Stimulated activated naive CD8-positive, alpha-beta T cell treated with anti-CD3 and anti-CD28 coated beads, Interleukin-15, amount 100 ng/mL, for 72 hours (primary cell): ENCODE data around the gene IL1RL2.
A peak's percentile ranks its signal among the peaks of the same experiment; 100 is the strongest.

Experiments
- ATAC-seq: fragments of 150-1000 bp; cut with Tn5 transposase; 2 replicates; pipeline ENCODE4 v1.10.0; 2021; ENCODE audit warnings: mild to moderate bottlenecking, moderate library complexity
- DNase-seq, 2 donors: peaks; one replicate each; pipeline ENCODE4 v3.0.0; 2021 to 2022
- H3K27ac Mint-ChIP-seq, 2 donors: one replicate each; pipeline ENCODE4 v1.8.0; 2022; ENCODE audit warnings: mild to moderate bottlenecking in 2 of 2, mixed read lengths in 2 of 2, moderate library complexity in 2 of 2
- H3K27me3 Mint-ChIP-seq: one replicate; pipeline ENCODE4 v1.8.0; 2022; ENCODE audit warnings: mixed read lengths
- H3K4me1 Mint-ChIP-seq: one replicate; pipeline ENCODE4 v1.8.0; 2022; ENCODE audit warnings: mild to moderate bottlenecking, mixed read lengths
- H3K4me3 Mint-ChIP-seq, 2 donors: one replicate each; pipeline ENCODE4 v1.8.0; 2022; ENCODE audit warnings: mild to moderate bottlenecking in 2 of 2, mixed read lengths in 2 of 2, moderate library complexity in 1 of 2
- H3K9me3 Mint-ChIP-seq, 2 donors: one replicate each; pipeline ENCODE4 v1.8.0; 2022; ENCODE audit warnings: mixed read lengths in 2 of 2

IL1RL2 gene

DNA sequence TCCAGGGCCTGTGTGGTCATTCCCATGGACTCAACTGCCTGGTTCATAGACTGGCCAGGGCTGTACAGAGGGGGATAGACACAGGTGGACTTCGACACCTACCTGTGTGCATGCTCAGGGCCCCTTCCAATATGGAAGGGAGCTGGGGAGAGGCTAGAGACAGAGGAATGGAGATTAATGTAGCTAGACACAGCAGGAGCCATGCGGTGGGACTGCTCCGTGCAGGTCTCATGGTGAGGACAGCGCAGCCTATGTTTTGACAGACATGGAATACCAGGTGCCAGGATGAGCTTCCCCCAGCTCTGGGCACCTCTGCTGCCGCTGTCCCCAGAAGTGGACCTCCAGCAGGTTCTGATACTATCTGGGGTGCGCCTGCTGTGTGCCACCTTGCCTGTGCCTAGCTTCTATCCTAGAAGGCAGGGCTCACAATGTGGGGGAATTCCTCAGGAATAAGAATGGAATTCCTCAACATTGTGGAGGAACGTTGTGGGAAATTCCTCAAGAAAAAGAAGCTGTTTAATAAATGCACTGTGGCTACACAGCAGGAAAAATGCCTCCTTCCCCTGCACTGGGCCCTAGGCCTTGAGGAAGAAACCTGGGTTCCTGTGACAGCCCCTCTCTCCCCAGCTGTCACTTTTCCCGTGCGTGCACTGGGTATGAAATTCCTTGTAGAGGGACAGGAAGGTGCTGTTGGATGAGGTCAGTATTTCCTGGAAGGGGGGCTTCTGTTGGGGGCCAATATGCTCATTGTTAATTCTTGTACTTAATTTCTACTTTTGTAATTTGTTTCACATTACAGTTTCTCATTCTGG, 37.0 kb upstream of the IL1RL2 start:
- Mint-ChIP-seq H3K4me1 (peaks cover 21% of the 10 kb centered on the region), H3K27me3 (peaks cover 8% of the 10 kb centered on the region), H3K27ac (no peak overlapping the region), H3K9me3 (peaks cover 74 to 81% of the 10 kb centered on the region in 2 donors), H3K4me3 (no peak overlapping the region)
- ATAC-seq (no peak), DNase-seq (no peak)

DNA sequence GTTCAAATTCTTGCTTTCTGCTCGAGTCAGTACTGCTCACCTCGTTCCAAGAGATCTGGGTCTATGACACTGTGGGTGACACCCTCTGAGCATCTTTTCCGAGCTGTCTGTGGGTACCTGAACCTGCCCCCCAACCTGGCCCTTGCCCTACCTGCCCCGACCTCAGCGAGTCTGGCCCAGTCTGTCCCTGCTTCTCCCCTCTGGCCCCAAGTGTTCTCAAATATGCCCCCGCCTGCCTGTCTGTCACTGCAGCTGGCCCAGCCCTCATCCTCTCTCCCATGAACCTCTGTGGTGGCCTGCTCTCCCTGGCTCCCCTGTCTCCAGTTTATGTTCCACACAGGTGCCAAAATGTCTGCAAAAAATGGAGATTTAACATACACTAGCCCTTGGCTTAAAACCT, 32.5 kb upstream of the IL1RL2 start:
- H3K27ac Mint-ChIP-seq, result no peak overlapping the region
- no peaks in the 10 kb centered on the region for H3K4me1 Mint-ChIP-seq
- DNase-seq (no peak), ATAC-seq (no peak)
- H3K4me3 Mint-ChIP-seq, result no peak overlapping the region
- H3K9me3 Mint-ChIP-seq, result peaks cover 35 to 45% of the 10 kb centered on the region in 2 donors
- no peaks in the 10 kb centered on the region for H3K27me3 Mint-ChIP-seq

DNA sequence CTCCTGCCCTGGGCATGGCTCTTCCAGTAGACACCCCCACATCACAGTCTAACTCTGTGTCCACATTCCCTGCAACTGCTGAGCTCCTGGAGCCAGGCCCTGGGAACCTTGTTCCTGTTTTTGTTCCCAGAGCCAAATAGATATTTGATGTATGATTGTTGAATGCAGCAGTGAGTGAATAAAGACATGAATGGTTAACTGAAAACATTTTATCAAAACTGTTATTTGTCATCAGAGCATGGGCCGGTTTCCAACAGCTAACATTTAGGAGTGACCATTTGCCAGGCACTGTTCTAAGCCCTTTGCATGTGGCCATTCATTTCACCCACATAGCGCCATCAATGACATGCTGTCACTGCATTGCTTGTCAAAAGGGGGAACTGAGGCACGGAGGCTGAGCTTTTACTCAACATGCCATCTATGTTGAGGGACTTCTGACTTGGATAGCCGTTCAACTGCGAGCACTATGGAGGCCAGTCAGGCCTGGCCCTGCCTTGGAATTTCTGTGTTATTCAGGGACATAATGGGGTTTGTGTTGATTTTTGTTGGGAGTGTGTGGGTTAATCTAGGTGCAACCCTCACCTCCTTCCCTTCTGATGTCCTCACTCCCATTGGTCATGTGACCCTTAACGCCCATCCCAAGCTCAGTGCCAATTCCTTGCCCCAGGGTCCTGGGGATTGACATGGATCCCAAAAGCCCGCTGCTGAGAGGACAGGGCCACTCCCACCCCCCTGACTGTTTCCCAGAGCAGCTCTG, 31.7 kb upstream of the IL1RL2 start:
- peaks cover 28 to 41% of the 10 kb centered on the region in 2 donors for H3K9me3 Mint-ChIP-seq
- H3K27ac Mint-ChIP-seq, result no peak overlapping the region
- DNase-seq (no peak), ATAC-seq (no peak)
- H3K27me3 Mint-ChIP-seq, result no peaks in the 10 kb centered on the region
- H3K4me1 Mint-ChIP-seq, result no peaks in the 10 kb centered on the region
- no peak overlapping the region for H3K4me3 Mint-ChIP-seq

DNA sequence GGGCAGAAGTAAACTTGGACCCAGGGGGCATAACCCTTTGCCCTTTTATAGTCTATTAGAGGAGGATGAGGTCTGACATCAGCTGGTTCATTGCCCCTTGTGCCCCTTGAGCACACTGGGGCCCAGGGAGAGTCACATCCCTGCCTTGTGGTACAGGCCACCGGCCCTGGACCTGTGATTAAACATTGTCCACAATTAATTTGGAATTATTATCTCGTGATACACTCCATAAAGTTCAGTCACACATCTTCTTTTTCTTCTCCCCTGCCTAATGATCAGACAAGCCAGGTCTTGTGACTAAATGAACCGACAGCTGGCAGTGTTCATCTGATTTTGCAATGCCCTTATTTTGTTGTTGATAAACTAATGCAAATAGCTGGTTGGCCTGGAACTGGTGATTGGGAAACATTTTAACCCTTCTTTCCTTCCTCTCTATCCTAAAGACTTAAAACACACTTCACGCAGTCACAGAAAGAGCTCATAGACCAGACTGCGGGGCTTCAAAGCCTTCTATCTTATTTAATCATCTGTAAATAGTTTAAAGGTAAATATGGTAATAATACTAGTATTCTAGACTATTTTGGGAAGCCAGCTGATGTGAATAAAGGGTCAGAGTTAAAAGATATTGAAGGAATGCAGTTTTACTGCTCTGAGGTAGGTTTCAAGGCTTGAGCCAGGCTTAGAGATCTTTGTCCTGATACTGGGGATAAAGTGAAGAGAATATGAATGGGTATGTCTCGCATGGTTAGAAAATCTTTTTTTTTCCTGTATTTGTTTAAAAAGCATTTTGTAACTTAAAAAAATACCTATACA, 30.9 kb upstream of the IL1RL2 start:
- Mint-ChIP-seq H3K4me3 (no peak overlapping the region), H3K27ac (no peak overlapping the region)
- no peak for ATAC-seq

DNA sequence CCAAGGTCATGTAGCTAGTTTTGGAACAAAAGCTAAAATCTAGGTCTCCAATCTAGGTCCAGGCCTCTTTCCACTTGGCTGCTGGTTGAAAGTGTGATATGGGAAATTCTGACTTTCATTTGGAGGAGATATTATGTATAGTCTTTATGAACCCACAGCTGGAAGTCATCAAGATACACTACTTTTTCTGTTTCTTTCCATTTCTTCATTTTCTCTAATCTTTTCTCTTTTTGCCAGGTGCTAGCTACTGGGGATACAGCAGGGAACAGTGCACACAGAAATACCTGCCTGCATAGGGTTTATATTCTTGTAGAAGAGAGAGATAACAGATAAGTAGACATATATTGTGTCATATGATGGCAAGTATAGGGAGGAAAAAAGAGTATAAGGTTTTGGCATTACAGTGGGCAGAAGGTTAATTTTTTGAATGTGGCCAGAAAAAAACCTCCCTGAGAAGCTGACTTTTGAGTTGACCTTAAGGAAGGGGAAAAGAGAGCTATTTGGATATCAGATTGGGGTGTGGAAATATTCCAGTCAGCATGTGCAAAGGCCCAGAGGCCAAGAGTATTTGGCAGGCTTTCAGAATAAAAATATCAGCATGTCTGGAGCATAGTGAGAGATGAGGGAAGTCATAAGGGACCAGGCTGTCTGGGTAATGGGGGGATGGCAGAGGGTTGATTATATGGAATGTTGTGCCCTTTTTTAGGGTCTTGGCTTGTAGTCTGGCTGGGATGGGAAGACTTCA, 28.6 kb upstream of the IL1RL2 start:
- no peaks in the 10 kb centered on the region for H3K4me1 Mint-ChIP-seq
- H3K27me3 Mint-ChIP-seq, result no peaks in the 10 kb centered on the region
- ATAC-seq (no peak), DNase-seq (no peak)
- peaks cover 15 to 32% of the 10 kb centered on the region in 2 donors for H3K9me3 Mint-ChIP-seq
- H3K27ac Mint-ChIP-seq, result no peak overlapping the region
- no peak overlapping the region for H3K4me3 Mint-ChIP-seq

More for the DNA sequence above, 30.9 kb upstream of the IL1RL2 start:
- DNase-seq, result no peak
- H3K4me1 Mint-ChIP-seq, result no peaks in the 10 kb centered on the region
- peaks cover 27 to 45% of the 10 kb centered on the region in 2 donors for H3K9me3 Mint-ChIP-seq
- no peaks in the 10 kb centered on the region for H3K27me3 Mint-ChIP-seq

DNA sequence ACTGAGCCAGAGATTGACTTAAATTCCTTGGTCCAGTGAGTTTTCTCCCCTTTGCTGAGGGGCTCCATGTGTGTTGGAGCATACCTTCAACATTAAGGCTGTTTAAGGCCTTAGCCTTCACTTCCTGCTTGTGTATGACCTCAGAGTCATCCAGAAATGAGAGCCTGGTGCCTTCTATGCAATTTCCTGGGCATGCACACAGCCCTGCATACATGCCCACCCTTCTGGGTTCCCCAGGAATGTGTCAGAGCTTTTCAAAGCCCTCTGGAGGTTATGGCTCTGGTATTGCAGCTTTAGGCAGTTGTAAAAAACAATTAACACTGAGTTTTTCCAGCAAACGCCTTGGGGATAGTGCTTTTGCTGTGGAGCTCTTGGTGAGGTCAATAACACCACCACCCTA, 27.5 kb upstream of the IL1RL2 start:
- ATAC-seq, result no peak
- H3K4me3 Mint-ChIP-seq, result no peak overlapping the region
- no peaks in the 10 kb centered on the region for H3K4me1 Mint-ChIP-seq

DNA sequence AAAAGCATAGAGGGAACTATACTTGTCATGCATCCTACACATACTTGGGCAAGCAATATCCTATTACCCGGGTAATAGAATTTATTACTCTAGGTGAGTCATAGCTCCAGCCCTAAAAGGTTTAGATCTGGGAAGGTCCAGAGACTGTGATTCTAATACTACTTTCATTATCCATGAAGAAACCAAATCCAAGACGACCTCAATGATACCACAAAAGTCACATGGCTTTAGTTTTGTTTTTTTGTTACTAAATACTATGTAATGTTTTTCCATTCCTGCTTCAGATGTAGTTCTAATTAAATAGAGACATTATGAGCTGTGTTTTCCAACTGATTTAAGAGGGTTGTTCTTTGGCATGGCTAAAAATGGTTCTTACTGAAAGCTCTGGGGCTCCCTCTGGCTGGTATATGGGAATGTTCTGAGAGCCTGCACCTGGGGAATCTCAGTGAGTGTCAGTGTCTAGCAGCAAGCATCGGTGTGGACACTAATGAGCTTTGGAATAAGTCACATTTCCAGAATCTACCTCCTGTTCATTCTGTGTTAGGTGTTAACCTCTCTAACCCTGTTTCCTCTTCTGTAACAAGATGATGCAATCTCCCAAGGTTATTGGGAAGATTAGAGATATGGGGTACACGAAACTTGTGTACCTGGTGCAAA, 20.5 kb upstream of the IL1RL2 start:
- H3K27me3 Mint-ChIP-seq, result no peaks in the 10 kb centered on the region
- peak overlapping the region in 1 of 2 donors; percentile 27 for H3K4me3 Mint-ChIP-seq
- H3K9me3 Mint-ChIP-seq, result no peaks in the 10 kb centered on the region
- H3K4me1 Mint-ChIP-seq, result peaks cover 18% of the 10 kb centered on the region
- DNase-seq, result no peak
- H3K27ac Mint-ChIP-seq, result peak overlapping the region in 1 of 2 donors; percentile 88
- peak; percentile 15 for ATAC-seq

More for the DNA sequence above, 27.5 kb upstream of the IL1RL2 start:
- Mint-ChIP-seq H3K27me3 (no peaks in the 10 kb centered on the region), H3K27ac (no peak overlapping the region), H3K9me3 (peaks cover 7 to 22% of the 10 kb centered on the region in 2 donors)
- DNase-seq, result no peak

DNA sequence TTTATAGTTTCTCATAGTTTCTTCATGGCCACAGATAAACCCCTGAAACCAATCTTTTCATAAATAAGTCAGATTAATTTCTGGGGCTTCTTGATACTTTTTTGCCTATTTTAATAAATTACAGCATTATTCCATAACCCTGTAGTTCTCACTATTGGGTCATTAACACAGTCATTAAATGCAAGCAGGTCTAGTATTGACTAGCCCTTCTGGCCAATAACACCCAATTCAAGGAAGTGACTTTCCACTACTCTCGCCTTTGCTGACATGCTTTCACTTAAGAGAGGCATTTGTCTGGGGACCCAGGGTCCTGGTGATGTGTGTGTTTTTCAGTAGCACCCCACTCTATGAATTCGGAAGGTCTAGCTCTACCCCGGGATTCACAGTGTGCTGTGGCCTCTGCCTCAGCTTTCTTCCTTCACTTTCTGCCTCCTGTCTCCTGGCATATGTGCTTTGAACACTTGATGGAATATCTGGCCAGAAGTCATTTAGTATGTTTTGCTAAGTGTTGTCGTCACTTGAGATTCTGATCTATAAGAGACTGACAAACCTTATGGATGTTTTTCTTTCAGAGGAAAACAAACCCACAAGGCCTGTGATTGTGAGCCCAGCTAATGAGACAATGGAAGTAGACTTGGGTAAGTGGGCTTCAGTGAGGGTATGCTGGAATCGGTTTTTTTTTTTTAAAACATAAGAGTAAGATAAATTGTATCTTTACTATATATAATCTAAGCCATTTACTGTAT, 18.6 kb upstream of the IL1RL2 start:
- no peaks in the 10 kb centered on the region for H3K9me3 Mint-ChIP-seq
- ATAC-seq (peak; percentile 75), DNase-seq (no peak)
- peaks cover 24% of the 10 kb centered on the region for H3K4me1 Mint-ChIP-seq
- H3K27me3 Mint-ChIP-seq, result no peaks in the 10 kb centered on the region
- H3K27ac Mint-ChIP-seq, result peak overlapping the region in 1 of 2 donors; percentile 34
- H3K4me3 Mint-ChIP-seq, result no peak overlapping the region

DNA sequence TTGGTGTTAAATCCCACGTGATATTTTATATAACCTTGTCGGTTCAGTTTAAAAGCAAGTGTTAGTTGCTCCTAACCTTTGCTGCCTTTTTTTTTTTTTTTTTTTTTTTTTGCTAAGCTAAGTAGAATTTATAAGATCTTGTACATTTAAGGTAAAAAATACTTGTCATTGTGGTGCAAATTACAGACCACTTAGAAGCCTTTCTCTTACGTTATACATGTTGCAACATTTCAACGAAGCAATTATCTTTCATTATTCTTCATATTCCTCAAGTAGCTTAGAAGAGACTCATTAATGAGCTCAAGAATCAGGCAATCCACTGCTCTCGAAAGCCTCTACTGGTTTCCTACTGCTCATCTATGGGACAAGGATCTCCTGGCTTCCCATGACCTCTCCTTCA, 14.9 kb upstream of the IL1RL2 start:
- Mint-ChIP-seq H3K9me3 (no peaks in the 10 kb centered on the region), H3K4me3 (no peak overlapping the region), H3K27me3 (no peaks in the 10 kb centered on the region), H3K4me1 (peaks cover 15% of the 10 kb centered on the region), H3K27ac (no peak overlapping the region)
- DNase-seq (no peak), ATAC-seq (no peak)

DNA sequence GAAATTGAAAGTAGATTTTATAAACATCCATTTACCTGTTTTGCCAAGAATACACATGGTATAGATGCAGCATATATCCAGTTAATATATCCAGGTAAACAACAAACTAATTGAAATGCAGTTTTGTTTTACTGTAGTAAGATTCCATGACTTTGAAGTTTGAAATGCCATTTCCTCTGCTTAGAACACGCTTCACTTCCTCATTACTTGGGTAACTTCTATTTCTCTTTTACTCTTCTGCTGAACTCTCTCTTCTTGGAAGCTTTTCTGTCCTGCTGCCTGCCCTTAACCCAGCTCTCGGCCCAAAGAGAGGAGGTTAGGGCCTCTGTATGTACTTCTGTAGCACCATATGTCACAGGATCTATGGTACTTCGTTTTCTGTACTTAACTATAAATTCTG, 14.1 kb upstream of the IL1RL2 start:
- H3K27ac Mint-ChIP-seq, result no peak overlapping the region
- H3K4me1 Mint-ChIP-seq, result peaks cover 14% of the 10 kb centered on the region
- no peak for DNase-seq
- no peaks in the 10 kb centered on the region for H3K27me3 Mint-ChIP-seq
- H3K4me3 Mint-ChIP-seq, result no peak overlapping the region
- ATAC-seq, result no peak
- H3K9me3 Mint-ChIP-seq, result no peaks in the 10 kb centered on the region

DNA sequence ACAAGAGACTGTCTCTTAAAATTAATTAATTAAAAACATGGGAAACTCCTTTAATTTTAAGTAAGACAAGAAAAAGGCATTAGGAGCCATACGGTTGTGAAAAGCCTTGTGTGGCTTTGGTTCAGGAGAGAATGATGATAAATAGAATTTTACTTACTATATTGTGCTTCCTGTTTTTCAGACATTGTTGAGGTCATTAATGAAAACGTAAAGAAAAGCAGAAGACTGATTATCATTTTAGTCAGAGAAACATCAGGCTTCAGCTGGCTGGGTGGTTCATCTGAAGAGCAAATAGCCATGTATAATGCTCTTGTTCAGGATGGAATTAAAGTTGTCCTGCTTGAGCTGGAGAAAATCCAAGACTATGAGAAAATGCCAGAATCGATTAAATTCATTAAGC, 10.7 kb upstream of the IL1RL2 start:
- Mint-ChIP-seq H3K27ac (no peak overlapping the region), H3K27me3 (peaks cover 8% of the 10 kb centered on the region), H3K4me3 (no peak overlapping the region), H3K4me1 (peaks cover 6% of the 10 kb centered on the region), H3K9me3 (no peaks in the 10 kb centered on the region)
- DNase-seq (no peak), ATAC-seq (no peak)

DNA sequence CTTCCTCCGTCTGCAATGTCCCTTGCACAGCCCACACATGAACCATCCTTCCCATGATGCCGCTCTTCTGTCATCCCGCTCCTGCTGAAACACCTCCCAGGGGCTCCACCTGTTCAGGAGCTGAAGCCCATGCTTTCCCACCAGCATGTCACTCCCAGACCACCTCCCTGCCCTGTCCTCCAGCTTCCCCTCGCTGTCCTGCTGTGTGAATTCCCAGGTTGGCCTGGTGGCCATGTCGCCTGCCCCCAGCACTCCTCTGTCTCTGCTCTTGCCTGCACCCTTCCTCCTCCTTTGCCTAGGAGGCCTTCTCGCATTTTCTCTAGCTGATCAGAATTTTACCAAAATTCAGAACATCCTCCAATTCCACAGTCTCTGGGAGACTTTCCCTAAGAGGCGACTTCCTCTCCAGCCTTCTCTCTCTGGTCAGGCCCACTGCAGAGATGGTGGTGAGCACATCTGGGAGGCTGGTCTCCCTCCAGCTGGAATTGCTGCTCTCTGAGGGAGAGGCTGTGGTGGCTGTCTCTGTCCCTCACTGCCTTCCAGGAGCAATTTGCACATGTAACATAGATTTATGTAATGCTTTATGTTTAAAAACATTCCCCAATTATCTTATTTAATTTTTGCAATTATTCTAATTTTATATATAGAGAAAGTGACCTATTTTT, 8.9 kb upstream of the IL1RL2 start:
- Mint-ChIP-seq H3K27me3 (peaks cover 24% of the 10 kb centered on the region), H3K27ac (no peak overlapping the region), H3K9me3 (no peaks in the 10 kb centered on the region), H3K4me3 (no peak overlapping the region), H3K4me1 (peaks cover 2% of the 10 kb centered on the region)
- DNase-seq (no peak), ATAC-seq (no peak)

DNA sequence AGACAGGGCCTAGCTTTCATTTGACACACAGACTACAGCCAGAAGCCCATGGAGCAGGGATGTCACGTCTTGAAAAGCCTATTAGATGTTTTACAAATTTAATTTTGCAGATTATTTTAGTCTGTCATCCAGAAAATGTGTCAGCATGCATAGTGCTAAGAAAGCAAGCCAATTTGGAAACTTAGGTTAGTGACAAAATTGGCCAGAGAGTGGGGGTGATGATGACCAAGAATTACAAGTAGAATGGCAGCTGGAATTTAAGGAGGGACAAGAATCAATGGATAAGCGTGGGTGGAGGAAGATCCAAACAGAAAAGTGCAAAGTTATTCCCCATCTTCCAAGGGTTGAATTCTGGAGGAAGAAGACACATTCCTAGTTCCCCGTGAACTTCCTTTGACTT, 7.8 kb upstream of the IL1RL2 start:
- H3K9me3 Mint-ChIP-seq, result no peaks in the 10 kb centered on the region
- no peaks in the 10 kb centered on the region for H3K4me1 Mint-ChIP-seq
- H3K27ac Mint-ChIP-seq, result no peak overlapping the region
- DNase-seq (no peak), ATAC-seq (no peak)
- H3K27me3 Mint-ChIP-seq, result peaks cover 31% of the 10 kb centered on the region
- H3K4me3 Mint-ChIP-seq, result no peak overlapping the region
